Endothelial cell of umbilical vein (primary cell): Measurements from ENCODE around the gene CHID1. TPM values are rescaled to one million over a fixed set of nuclear protein-coding genes. Genes with fewer than 3 reads are reported as not detected.

ENCODE experiments used
- BruUV-seq: library from RNA; stranded (reverse); fragments of 400-500 nt; replicated peaks from 2 replicates; lab custom pipeline; 2021; lab: Mats Ljungman, UMichigan
- CTCF ChIA-PET: fragments of 300-600, 350-600 bp; sonication (Branson Sonifier 250); formaldehyde crosslinking; loops from one replicate; lab custom pipeline; 2021; ENCODE audit warnings: antibody characterized with exemption, inconsistent platforms; lab: Charles Lee
- POLR2A ChIA-PET: fragments of 300-600, 350-600 bp; sonication (Branson Sonifier 250); formaldehyde crosslinking; loops from one replicate; lab custom pipeline; 2021; ENCODE audit warnings: antibody characterized with exemption, inconsistent platforms; lab: Charles Lee
- DNase-seq: peaks from one replicate; pipeline ENCODE4 v3.0.0-alpha.2; 2011; ENCODE audit warnings: low read depth, low spot score
- FAIRE-seq: peaks from 2 replicates; lab custom pipeline; 2011; peaks lifted over from hg19 to GRCh38; lab: Jason Lieb, UNC
- H2AFZ ChIP-seq: 2 replicates; pipeline ENCODE4 v1.6.0; 2012; ENCODE audit warnings: low read depth, low read length, control low read depth, inconsistent platforms
- H3K27ac ChIP-seq: 2 replicates; pipeline ENCODE4 v1.5.1; 2011; ENCODE audit warnings: low read depth, mild to moderate bottlenecking, control low read depth, low read length, moderate library complexity; ENCODE audit not compliant: insufficient read depth
- H3K27me3 ChIP-seq, 2 experiments: 2 replicates each; pipeline versions ENCODE4 v1.6.0 to v1.6.1; 2011; ENCODE audit warnings: low read length in 2 of 2, mixed read lengths in 1 of 2; ENCODE audit not compliant: control insufficient read depth in 2 of 2, insufficient read depth in 2 of 2
- H3K36me3 ChIP-seq, 2 experiments: 2 replicates in 1 of 2; 3 replicates in 1 of 2; pipeline ENCODE4 v1.5.1; 2011; ENCODE audit warnings: low read length in 2 of 2, mild to moderate bottlenecking in 1 of 2, moderate library complexity in 1 of 2; ENCODE audit not compliant: control insufficient read depth in 2 of 2, insufficient read depth in 2 of 2; ENCODE audit errors: extremely low read depth in 1 of 2
- H3K4me1 ChIP-seq: 3 replicates; pipeline ENCODE4 v1.5.1; 2011; ENCODE audit warnings: mild to moderate bottlenecking, low read length; ENCODE audit not compliant: control insufficient read depth, insufficient read depth; ENCODE audit errors: extremely low read depth
- H3K4me2 ChIP-seq: 2 replicates; pipeline ENCODE4 v1.6.1; 2011; ENCODE audit warnings: low read length, control low read depth, mixed read lengths; ENCODE audit not compliant: insufficient read depth
- H3K4me3 ChIP-seq, 3 experiments: fragments of 200-600 bp in 1 of 3; sonication (generic), shearing (Covaris generic) in 1 of 3; replicated peaks in 1 of 3; 2 replicates each; pipeline ENCODE4 v1.5.1; 2011 to 2016; ENCODE audit warnings: control low read depth in 3 of 3, low read length in 3 of 3, mild to moderate bottlenecking in 2 of 3, inconsistent platforms in 1 of 3, low read depth in 1 of 3, moderate library complexity in 1 of 3; ENCODE audit not compliant: insufficient read depth in 1 of 3
- H3K79me2 ChIP-seq: 2 replicates; pipeline ENCODE4 v1.6.0; 2012; ENCODE audit warnings: low read length, inconsistent platforms; ENCODE audit not compliant: control insufficient read depth, insufficient read depth
- H3K9ac ChIP-seq: replicated peaks from 2 replicates; pipeline ENCODE3; 2011; ENCODE audit warnings: low read length, control low read depth; ENCODE audit not compliant: insufficient read depth; ENCODE audit errors: extremely low read depth
- H3K9me1 ChIP-seq: replicated peaks from 3 replicates; pipeline ENCODE4 v1.6.0; 2011; ENCODE audit warnings: mild to moderate bottlenecking, low read length; ENCODE audit not compliant: control insufficient read depth, insufficient read depth; ENCODE audit errors: extremely low read depth
- H3K9me3 ChIP-seq: replicated peaks from 2 replicates; pipeline ENCODE4 v1.5.1; 2012; ENCODE audit warnings: low read length, inconsistent platforms; ENCODE audit not compliant: control insufficient read depth, insufficient read depth
- H4K20me1 ChIP-seq: replicated peaks from 2 replicates; pipeline ENCODE3; 2011; ENCODE audit warnings: mild to moderate bottlenecking, low read length; ENCODE audit not compliant: control insufficient read depth, insufficient read depth; ENCODE audit errors: extremely low read depth
- EZH2 ChIP-seq: IDR thresholded peaks from 2 replicates; pipeline ENCODE4 v1.6.1; 2012; ENCODE audit warnings: borderline replicate concordance, low read depth, mild to moderate bottlenecking, moderate library complexity, low read length, inconsistent platforms; ENCODE audit not compliant: severe bottlenecking
- FOS ChIP-seq: IDR thresholded peaks from 2 replicates; pipeline ENCODE4 v1.6.1; 2011; ENCODE audit warnings: mild to moderate bottlenecking, low read length, moderate library complexity, borderline replicate concordance; ENCODE audit not compliant: insufficient read depth
- GATA2 ChIP-seq: IDR thresholded peaks from 2 replicates; pipeline ENCODE4 v1.7.0; 2011; ENCODE audit warnings: low read depth, mild to moderate bottlenecking, moderate library complexity, mixed read lengths, low read length; ENCODE audit not compliant: insufficient read length, insufficient read depth
- JUN ChIP-seq: IDR thresholded peaks from 2 replicates; pipeline ENCODE4 v1.6.1; 2011; ENCODE audit warnings: borderline replicate concordance, low read depth; ENCODE audit not compliant: insufficient read length, insufficient read depth
- MYC ChIP-seq: IDR thresholded peaks from one replicate; pipeline ENCODE4 v1.6.1; 2011; ENCODE audit warnings: mild to moderate bottlenecking, low read depth, low read length
- POLR2A ChIP-seq: IDR thresholded peaks from 2 replicates; pipeline ENCODE4 v1.6.1; 2012; ENCODE audit warnings: low read depth, mild to moderate bottlenecking, control low read depth, low read length
- POLR2AphosphoS5 ChIP-seq: IDR thresholded peaks from 2 replicates; pipeline ENCODE4 v1.6.1; 2012; ENCODE audit warnings: low read depth, mild to moderate bottlenecking, control low read depth, low read length, moderate library complexity; ENCODE audit not compliant: insufficient read depth
- dilution Hi-C: fragments of 300-500 bp; cut with MboI; formaldehyde crosslinking; loops from one replicate; pipeline ENCODE4 v1.15.0; 2019; ENCODE audit warnings: low sequenced_read_pairs; ENCODE audit not compliant: extremely low pct_ligation_motif_present
- intact Hi-C: fragments of 100-400 bp; cut with micrococcal nuclease; formaldehyde crosslinking; loops from one replicate; pipeline ENCODE4 v1.10.0; 2022
- polyA plus RNA-seq, 4 experiments: library from polyadenylated mRNA; depleted of rRNA in 3 of 4; stranded (reverse) in 3 of 4; unstranded in 1 of 4; fragments of >200 nt; gene quantifications; 2 replicates each; pipeline versions ENCODE4 v1.2.1 to v1.2.3, GENCODE V29; 2011 to 2012; ENCODE audit warnings: missing spikeins in 1 of 4
- total RNA-seq: library from RNA; stranded (reverse); gene quantifications from 2 replicates; pipeline ENCODE4 v1.2.3, GENCODE V29; 2021
- TF ChIP-seq, protein P1 (sequence below): IDR thresholded peaks from 2 replicates; pipeline ENCODE4 v1.6.1; 2011; ENCODE audit not compliant: insufficient read depth, insufficient read length
- TF ChIP-seq, protein P2 (sequence below), 2 donors: IDR thresholded peaks; 1 replicate in 1 of 2; 2 replicates in 1 of 2; pipeline ENCODE4 v1.5.1; 2011; ENCODE audit warnings: low read length in 2 of 2, mild to moderate bottlenecking in 2 of 2, moderate library complexity in 2 of 2, control low read depth in 1 of 2, inconsistent platforms in 1 of 2, low read depth in 1 of 2; ENCODE audit not compliant: insufficient read depth in 1 of 2; ENCODE audit errors: extremely low read depth in 1 of 2

The CHID1 gene
- total and polyA plus RNA-seq, 2 donors (not counting 3 experiments of a cell fraction or from before 2014, with no cell fraction given) = 89.8 to 107 TPM

DNA sequence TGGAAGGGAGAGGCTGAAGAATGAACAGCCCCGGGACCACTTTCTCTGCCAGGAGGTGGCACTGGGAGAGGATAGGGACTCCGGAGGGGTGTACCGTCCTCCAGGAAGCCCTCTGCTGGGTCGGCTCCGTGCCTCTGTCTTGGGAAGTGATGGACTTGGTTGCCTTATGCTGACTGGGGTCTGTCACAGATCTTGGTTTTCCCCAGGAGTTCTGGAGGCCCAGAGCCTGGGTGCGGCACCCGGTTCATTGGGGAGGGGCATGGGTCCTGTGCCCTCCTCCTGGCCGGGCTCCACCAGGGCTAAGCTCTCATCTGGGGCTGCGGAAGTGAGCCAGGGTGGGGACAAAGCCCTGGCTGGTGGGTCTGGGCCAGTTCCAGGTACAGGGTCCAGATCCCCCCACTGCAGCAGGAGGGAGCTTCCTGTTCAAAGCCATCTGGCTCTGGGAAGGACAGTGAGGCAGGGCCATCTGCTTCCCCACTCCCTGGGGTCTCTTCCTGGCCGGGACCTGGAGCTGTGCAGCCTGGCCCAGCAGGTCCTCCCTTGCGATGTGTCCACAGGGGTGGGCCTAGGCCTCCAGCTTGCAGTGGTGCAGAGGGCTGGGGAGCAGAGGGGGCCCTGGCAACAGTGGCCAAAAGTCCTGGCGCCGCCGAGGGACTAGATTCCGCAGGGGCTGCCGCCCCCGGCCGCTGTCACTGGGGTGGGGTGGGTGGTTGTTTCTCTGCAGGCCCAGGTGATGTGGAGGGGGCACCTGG is 14.0 kb upstream of the CHID1 start:
- ChIA-PET POLR2A (no interaction called here), CTCF (interaction anchor here (0.8 to 2.8 kb wide), 13 partner anchors 9 to 127 kb away, joined by 3 to 13 read pairs (median 7); partner anchors contain the start of gene TSPAN4)
- Histone ChIP-seq H3K4me1 (peaks cover 17% of the 10 kb centered on the region), H3K27ac (no peak overlapping the region), H3K9me1 (no peaks in the 10 kb centered on the region), H3K36me3 (peaks cover 0 to 2% of the 10 kb centered on the region in 2 experiments), H3K79me2 (peaks cover 26% of the 10 kb centered on the region), H3K9ac (no peak overlapping the region), H2AFZ (peak overlapping the region; percentile 97), H3K27me3 (no peaks in the 10 kb centered on the region), H3K9me3 (no peaks in the 10 kb centered on the region), H4K20me1 (peaks cover 2% of the 10 kb centered on the region), H3K4me2 (peak overlapping the region; percentile 17), H3K4me3 (no peak overlapping the region)
- intact Hi-C loops = loop anchor here (2.0 kb wide), 1 partner anchor 14 kb away; the partner anchor contains the start of gene CHID1
- dilution Hi-C loops = no loop called here
- TF ChIP-seq, protein P1, sequence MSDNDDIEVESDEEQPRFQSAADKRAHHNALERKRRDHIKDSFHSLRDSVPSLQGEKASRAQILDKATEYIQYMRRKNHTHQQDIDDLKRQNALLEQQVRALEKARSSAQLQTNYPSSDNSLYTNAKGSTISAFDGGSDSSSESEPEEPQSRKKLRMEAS = no peak
- TF ChIP-seq POLR2AphosphoS5 = no peak
- no peak for TF ChIP-seq POLR2A
- TF ChIP-seq EZH2 = no peak
- TF ChIP-seq JUN = no peak
- TF ChIP-seq FOS = no peak
- no peak for TF ChIP-seq GATA2
- TF ChIP-seq, protein P2, sequence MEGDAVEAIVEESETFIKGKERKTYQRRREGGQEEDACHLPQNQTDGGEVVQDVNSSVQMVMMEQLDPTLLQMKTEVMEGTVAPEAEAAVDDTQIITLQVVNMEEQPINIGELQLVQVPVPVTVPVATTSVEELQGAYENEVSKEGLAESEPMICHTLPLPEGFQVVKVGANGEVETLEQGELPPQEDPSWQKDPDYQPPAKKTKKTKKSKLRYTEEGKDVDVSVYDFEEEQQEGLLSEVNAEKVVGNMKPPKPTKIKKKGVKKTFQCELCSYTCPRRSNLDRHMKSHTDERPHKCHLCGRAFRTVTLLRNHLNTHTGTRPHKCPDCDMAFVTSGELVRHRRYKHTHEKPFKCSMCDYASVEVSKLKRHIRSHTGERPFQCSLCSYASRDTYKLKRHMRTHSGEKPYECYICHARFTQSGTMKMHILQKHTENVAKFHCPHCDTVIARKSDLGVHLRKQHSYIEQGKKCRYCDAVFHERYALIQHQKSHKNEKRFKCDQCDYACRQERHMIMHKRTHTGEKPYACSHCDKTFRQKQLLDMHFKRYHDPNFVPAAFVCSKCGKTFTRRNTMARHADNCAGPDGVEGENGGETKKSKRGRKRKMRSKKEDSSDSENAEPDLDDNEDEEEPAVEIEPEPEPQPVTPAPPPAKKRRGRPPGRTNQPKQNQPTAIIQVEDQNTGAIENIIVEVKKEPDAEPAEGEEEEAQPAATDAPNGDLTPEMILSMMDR (IDR thresholded peaks at IDR 0.05; ENCODE audit: extremely low read depth in 1 of 2, insufficient read depth in 1 of 2, low read depth in 1 of 2, low read length in 2 of 2) = no peak
- no peak for TF ChIP-seq MYC
- DNase-seq (no peak), FAIRE-seq (no peak)
- BruUV-seq = no TSS peak
